GM19324 (cell line): ENCODE results near the gene CYP1A2.
"Not testable (repeated sequence)": the region's sequence is repeated elsewhere in the genome, so short reads cannot be mapped to it uniquely, and the experiment has no call there.

Source experiments
- ATAC-seq: cut with Tn5 transposase; IDR thresholded peaks from one replicate; pipeline ENCODE4 v1.9.1; 2021; ENCODE audit warnings: mild to moderate bottlenecking, moderate library complexity; ENCODE audit not compliant: unreplicated experiment, low FRiP score

CYP1A2 gene

GRCh38 chr15:74748322-74748946 lies at the start of gene CYP1A2:
CYP1A2 (plus strand) TSS chr15:74748845; CDS start chr15:74749739, 894 bp downstream.
- no peak for ATAC-seq

DNA sequence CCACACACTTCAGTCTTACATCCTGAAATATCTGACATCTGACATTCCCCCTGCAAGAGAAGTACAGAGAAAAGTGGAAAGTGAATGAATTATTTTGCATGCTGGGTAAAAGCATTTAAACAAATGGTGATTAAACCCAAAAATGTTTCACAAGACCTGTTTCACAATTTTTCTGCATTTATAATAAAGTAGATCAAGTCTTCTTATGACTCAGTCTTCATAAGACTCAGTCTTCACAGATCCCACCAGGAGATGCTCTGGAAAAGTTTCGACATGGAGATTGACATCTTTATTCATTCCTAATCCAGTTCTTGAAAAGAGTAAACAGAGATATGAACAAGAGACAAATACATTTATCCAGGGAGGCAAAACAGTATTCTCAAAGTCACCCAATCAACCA lies 39.6 kb upstream of the CYP1A2 start:
- ATAC-seq: no peak

- no peak for ATAC-seq
Measured at GRCh38 chr15:74709892-74710291, 38.8 kb upstream of the CYP1A2 start.

GRCh38 chr15:74710319-74711094 lies 38.1 kb upstream of the CYP1A2 start:
- no peak for ATAC-seq

DNA sequence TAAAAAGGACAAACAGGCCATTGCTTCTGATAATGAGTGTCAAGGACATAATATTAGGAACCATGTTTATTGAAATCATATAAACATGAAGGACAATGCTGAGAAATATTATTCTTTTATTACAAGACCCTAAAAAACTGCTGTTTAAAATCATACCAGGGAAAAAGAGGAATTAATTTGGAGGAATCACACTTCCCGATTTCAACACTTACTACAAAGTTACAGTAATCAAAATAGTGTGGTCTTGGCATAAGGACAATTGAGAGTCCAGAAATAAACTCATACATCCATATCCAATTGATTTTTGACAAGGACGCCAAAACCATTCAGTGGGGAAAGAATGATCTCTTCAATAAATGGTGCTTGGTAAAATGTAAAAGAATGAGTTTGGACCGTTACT lies 36.3 kb upstream of the CYP1A2 start:
- no peak for ATAC-seq

DNA sequence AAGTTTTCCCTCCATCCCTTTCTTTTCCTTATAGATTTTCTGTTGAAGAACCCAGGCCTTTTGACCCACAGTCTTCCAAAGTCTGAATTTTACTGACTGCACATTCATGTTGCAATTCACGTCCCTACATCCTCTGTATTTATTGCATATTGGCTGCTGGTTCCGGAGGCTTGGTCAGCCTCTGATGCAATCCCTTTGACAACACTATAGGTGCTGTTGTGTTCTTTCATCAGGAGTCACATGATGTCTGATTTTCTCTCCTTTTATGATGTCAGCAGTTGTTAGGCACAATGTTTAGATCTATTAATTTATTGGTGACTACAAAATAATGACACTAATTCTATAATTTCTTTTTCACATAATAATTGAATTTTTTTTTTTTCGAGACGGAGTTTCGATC lies 32.0 kb upstream of the CYP1A2 start:
- no peak for ATAC-seq

- no peak for ATAC-seq
Measured at GRCh38 chr15:74722591-74722990, 26.1 kb upstream of the CYP1A2 start.

DNA sequence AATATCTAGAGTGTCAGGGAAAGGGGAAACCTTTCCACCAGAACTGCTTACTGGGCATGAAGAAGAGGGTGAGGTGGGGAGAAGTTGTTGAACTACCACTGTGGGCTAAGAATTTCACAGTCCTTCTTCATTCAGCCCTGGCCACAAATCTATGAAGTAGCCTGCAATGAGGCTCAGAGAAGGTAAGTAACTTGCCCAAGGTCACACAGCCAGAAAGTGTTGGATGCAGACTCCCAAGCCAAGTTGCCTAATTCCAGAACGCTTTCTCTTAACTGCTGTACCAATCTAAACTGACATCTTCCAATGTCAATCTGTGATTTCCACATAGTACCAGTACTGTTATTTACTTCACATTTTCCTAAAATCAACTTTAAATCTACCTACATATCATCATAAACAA lies 25.5 kb upstream of the CYP1A2 start:
- ATAC-seq: no peak

DNA sequence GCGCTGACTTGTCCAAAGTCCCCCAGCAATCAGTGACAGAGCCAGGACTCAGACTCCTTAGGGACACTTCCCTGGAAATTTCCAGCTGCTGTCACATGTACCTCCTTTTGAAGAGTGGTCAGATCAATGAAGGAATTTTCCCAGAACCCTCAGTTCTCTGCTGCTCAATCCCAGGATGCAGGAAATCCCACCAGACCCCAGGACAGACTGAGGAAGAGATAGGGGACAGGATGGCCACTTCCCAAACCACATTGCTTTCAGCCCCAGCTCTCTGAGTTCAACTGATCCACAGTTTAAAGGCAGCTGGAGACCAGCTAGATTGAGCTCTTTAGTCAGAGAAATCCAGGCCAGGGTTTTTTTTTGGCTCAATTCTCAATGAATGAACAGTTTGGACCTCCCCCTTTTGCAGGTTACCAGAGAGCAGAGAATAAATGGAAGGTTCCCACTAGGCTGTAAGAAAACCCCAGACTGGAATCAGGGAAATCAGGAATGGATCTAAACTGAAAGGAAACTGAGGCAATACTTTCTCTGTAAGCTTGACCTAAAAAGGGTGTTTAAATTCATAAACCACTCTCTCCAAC lies 24.8 kb upstream of the CYP1A2 start:
- ATAC-seq: no peak

DNA sequence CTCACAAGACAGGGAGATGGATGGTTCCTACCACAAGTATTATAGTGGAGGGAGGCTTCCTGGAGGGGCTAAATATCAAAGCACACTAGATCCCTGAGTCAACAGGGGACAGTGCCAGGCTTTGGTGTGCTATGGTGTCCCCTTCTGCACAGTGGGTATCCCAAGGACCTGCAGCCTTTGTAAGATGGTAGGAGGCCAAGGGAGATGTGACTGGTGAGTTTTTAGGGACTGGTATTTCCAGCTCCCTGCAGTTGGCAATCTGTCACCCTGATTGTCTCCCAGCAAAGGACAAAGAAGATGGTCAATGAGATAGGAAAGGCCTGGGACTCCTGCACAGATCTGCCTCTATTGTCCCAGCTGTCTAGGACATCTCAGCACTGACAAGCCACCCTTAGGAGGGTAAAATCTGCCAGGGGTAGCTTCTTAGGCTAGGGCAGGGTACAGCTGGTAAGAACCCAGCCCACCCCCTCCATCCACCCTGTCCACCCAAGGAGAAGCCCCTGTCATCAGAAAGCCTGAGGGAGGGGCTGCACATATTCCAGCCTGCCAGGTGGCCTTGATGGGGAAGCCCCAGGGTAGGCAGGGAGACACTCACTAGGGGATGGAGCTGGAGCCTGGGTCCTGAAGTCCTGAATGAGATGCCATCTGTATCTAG lies 23.9 kb upstream of the CYP1A2 start:
- ATAC-seq: no peak

- ATAC-seq: no peak
Measured at GRCh38 chr15:74725225-74725774, 23.3 kb upstream of the CYP1A2 start, which contains the start of gene CYP1A1. CYP1A1 (minus strand) TSS chr15:74725528; CDS start chr15:74723097, 2,431 bp downstream.

DNA sequence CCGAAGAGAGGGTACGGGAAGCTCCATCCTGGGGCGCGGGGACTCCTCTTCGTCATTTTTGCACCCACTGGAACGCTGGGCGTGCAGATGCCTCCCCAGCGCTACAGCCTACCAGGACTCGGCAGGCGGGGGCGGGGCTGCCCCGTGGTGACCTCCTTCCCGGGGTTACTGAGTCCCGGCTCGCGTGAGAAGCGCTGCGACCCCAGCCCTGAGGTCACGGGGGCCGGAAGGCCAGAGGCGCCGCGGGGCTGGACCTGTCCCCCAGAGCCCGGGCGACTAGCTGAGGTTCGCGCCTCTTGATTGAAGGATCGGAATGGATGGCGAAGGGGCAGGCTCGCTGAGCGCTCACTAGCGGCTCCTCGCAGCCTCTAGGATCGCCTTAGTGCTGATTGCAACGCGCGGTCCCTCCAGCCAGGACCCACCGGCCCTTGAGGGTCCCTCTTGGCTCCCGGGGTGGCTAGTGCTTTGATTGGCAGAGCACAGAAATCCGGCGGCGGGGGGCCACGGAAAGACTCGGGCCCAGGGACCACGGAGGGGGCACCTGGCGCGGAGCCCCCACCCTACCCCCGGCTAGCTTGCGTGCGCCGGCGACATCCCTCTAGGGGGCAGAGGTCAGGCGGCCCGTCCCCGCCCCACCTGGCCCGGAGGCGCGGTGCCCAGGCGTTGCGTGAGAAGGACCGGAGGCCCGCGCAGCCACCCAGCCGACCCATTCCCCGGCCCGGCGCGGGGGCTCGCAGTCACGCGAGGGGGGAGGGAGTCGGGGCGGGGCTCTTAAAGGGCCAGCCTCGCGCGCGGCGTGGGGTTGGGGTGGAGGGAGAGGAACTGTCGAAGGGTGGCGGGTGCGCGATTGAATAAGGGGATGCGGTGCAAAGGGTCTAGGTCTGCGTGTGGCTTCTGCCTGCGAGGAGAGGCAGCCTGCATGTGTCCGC lies 22.5 kb upstream of the CYP1A2 start:
- peak; percentile 33 for ATAC-seq

- no peak for ATAC-seq
Measured at GRCh38 chr15:74726774-74727164, 21.9 kb upstream of the CYP1A2 start.

DNA sequence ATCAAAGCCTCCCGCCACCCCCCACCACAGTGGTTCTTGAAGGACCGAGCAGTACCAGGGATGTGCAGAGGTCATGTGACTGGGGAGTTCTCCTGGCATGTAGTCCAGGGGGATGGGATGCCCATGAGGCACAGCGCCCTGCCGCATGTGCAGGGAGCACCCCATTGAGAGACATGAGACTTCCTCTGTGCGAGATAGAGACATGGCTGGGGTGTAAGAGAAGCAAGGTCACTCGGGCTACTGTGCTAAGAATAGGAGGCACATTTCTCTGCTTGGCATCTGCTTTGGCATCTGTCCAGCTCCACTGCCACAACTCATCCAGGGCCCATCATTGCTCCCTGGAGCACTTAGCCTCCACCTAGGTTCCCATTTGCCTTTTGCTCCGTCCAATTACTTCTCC lies 20.9 kb upstream of the CYP1A2 start:
- no peak for ATAC-seq

DNA sequence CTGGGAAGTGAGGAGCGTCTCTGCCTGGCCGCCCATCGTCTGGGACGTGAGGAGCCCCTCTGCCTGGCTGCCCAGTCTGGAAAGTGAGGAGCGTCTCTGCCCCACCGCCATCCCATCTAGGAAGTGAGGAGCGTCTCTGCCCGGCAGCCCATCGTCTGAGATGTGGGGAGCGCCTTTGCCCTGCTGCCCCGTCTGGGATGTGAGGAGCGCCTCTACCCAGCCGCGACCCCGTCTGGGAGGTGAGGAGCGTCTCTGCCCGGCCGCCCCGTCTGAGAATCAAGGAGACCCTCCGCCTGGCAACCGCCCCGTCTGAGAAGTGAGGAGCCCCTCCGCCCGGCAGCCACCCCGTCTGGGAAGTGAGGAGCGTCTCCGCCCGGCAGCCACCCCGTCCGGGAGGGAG lies 19.9 kb upstream of the CYP1A2 start:
- not testable (repeated sequence) for ATAC-seq

GRCh38 chr15:74729372-74729771 lies 19.3 kb upstream of the CYP1A2 start:
- ATAC-seq: not testable (repeated sequence)

GRCh38 chr15:74730619-74731316 lies 17.9 kb upstream of the CYP1A2 start:
- ATAC-seq: no peak

GRCh38 chr15:74732846-74733245 lies 15.8 kb upstream of the CYP1A2 start:
- ATAC-seq: no peak

DNA sequence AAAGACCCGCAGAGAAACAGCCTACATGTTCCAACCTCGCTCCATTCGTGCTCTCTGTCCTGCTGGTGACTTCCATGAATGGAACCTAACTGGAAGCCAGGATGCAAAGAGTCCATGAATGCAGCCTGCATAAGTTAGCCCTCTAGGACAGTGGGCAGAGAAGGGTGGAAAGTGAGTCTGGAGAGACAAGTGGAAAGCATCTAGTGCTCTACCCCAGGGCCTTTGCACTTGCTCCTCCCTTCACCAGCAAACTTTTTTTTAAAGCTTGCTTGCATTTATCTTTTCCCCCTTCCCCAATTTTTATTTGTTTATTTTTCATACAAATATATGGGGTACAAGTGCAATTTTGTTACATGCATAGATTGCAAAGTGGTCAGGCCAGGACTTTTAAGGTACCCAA lies 15.4 kb upstream of the CYP1A2 start:
- no peak for ATAC-seq
